Measurements from ENCODE around the gene C1QTNF1.

Gene C1QTNF1

DNA sequence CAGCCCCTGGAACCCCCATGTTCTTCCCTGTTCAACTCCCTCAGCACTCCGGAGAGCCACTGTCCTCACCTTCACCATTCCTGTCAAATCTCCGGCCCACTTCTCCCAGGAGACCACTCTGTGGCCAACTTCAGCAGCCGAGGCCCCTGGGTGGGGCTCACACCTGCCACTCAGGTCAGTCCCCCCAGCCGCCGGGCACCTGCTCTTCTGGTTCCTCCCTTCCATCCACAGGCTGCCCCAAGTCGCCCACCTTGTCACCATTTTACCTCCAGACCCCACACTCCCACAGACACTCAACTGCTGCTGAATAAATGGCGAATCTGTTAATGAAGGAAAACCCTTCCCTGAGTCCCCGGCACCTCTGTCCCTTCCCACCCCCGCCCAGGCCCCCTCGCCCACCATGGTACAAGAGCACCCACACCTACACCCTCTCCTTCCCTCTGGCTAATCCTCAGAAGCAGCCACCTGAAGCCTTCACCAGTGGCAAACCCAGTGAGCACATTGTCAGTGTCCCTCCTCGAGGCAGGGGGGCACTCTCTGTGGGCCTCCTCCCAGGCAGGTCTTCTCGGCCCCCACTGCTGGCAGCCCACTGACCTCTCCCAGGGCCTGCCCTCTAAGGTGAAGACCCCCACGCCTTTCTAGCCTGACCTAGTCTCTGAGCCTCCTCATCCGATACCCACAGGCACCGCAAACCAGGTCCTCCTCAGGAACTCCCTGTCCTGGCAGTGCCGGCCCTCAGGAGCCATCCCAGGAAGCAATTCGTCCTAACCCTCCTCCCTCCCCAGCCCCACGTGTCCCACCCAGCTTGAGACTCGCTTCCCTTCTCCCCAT is 22.6 kb upstream of the C1QTNF1 start:
- no peak for DNase-seq
- Histone ChIP-seq H3K9me3 (ENCODE audit: insufficient read depth, low read depth, low read length) (no peaks in the 10 kb centered on the region), H3K4me1 (ENCODE audit: control insufficient read depth in 1 of 2, insufficient read depth in 2 of 2, low read length in 2 of 2) (peaks cover 6 to 12% of the 10 kb centered on the region in 2 experiments), H3K14ac (ENCODE audit: low read length) (no peak overlapping the region), H3K36me3 (ENCODE audit: control insufficient read depth in 1 of 2, insufficient read depth in 2 of 2, low read length in 2 of 2) (peaks cover 39 to 51% of the 10 kb centered on the region in 2 experiments), H3K79me1 (ENCODE audit: low read length) (no peaks in the 10 kb centered on the region), H3K4me2 (ENCODE audit: low read length) (no peak overlapping the region), H2BK12ac (ENCODE audit: low read length) (no peak overlapping the region), H3K9ac (ENCODE audit: low read length) (no peak overlapping the region), H2AK5ac (ENCODE audit: low read length) (no peak overlapping the region), H3K18ac (ENCODE audit: low read length) (peak overlapping the region; percentile 60), H4K91ac (ENCODE audit: low read depth, low read length) (no peak overlapping the region), H3K4ac (ENCODE audit: low read depth, low read length) (no peak overlapping the region), H3K4me3 (ENCODE audit: low read depth, low read length) (no peak overlapping the region), H2AFZ (ENCODE audit: insufficient read depth, low read length, poor library complexity) (no peak overlapping the region), H3K23ac (ENCODE audit: low read length) (no peak overlapping the region), H4K12ac (ENCODE audit: low read depth, low read length) (no peak overlapping the region), H3K79me2 (ENCODE audit: control insufficient read depth, insufficient read depth, low read length, poor library complexity) (no peaks in the 10 kb centered on the region), H2BK5ac (ENCODE audit: low read depth, low read length, poor library complexity) (no peak overlapping the region), H2BK120ac (ENCODE audit: insufficient read depth, low read length, poor library complexity) (no peak overlapping the region), H3K27ac (ENCODE audit: low read depth, low read length) (no peak overlapping the region), H3K27me3 (ENCODE audit: insufficient read depth, low read length) (no peaks in the 10 kb centered on the region), H4K8ac (ENCODE audit: low read depth, low read length) (no peak overlapping the region)
- no CpG with 5 or more reads among the region's 19 CpGs for WGBS (ENCODE audit: extremely low coverage, insufficient coverage, insufficient read length)

GRCh38 chr17:79002291-79002690 is 21.7 kb upstream of the C1QTNF1 start:
- Histone ChIP-seq H3K79me1 (ENCODE audit: low read length) (no peaks in the 10 kb centered on the region), H3K4ac (ENCODE audit: low read depth, low read length) (peak overlapping the region; percentile 3), H2AFZ (ENCODE audit: insufficient read depth, low read length, poor library complexity) (no peak overlapping the region), H3K4me1 (ENCODE audit: control insufficient read depth in 1 of 2, insufficient read depth in 2 of 2, low read length in 2 of 2) (peaks cover 6 to 13% of the 10 kb centered on the region in 2 experiments), H4K8ac (ENCODE audit: low read depth, low read length) (no peak overlapping the region), H3K4me2 (ENCODE audit: low read length) (no peak overlapping the region), H2BK12ac (ENCODE audit: low read length) (no peak overlapping the region), H3K27ac (ENCODE audit: low read depth, low read length) (no peak overlapping the region), H3K23ac (ENCODE audit: low read length) (no peak overlapping the region), H2BK5ac (ENCODE audit: low read depth, low read length, poor library complexity) (no peak overlapping the region), H3K14ac (ENCODE audit: low read length) (no peak overlapping the region), H3K4me3 (ENCODE audit: low read depth, low read length) (no peak overlapping the region), H4K91ac (ENCODE audit: low read depth, low read length) (no peak overlapping the region), H4K12ac (ENCODE audit: low read depth, low read length) (no peak overlapping the region), H3K18ac (ENCODE audit: low read length) (no peak overlapping the region), H3K9ac (ENCODE audit: low read length) (no peak overlapping the region), H3K27me3 (ENCODE audit: insufficient read depth, low read length) (no peaks in the 10 kb centered on the region), H3K36me3 (ENCODE audit: control insufficient read depth in 1 of 2, insufficient read depth in 2 of 2, low read length in 2 of 2) (peaks cover 30 to 42% of the 10 kb centered on the region in 2 experiments), H3K79me2 (ENCODE audit: control insufficient read depth, insufficient read depth, low read length, poor library complexity) (no peaks in the 10 kb centered on the region), H2AK5ac (ENCODE audit: low read length) (no peak overlapping the region), H3K9me3 (ENCODE audit: insufficient read depth, low read depth, low read length) (no peaks in the 10 kb centered on the region), H2BK120ac (ENCODE audit: insufficient read depth, low read length, poor library complexity) (no peak overlapping the region)
- no peak for DNase-seq
- no CpG with 5 or more reads among the region's 14 CpGs for WGBS (ENCODE audit: extremely low coverage, insufficient coverage, insufficient read length)

- WGBS (ENCODE audit: extremely low coverage, insufficient coverage, insufficient read length): no CpG with 5 or more reads among the region's 20 CpGs
- Histone ChIP-seq H3K14ac (ENCODE audit: low read length) (no peak overlapping the region), H4K8ac (ENCODE audit: low read depth, low read length) (no peak overlapping the region), H3K79me1 (ENCODE audit: low read length) (no peaks in the 10 kb centered on the region), H3K27me3 (ENCODE audit: insufficient read depth, low read length) (no peaks in the 10 kb centered on the region), H4K12ac (ENCODE audit: low read depth, low read length) (no peak overlapping the region), H3K9me3 (ENCODE audit: insufficient read depth, low read depth, low read length) (no peaks in the 10 kb centered on the region), H3K23ac (ENCODE audit: low read length) (no peak overlapping the region), H4K91ac (ENCODE audit: low read depth, low read length) (no peak overlapping the region), H3K4me3 (ENCODE audit: low read depth, low read length) (no peak overlapping the region), H3K27ac (ENCODE audit: low read depth, low read length) (no peak overlapping the region), H2AFZ (ENCODE audit: insufficient read depth, low read length, poor library complexity) (no peak overlapping the region), H3K79me2 (ENCODE audit: control insufficient read depth, insufficient read depth, low read length, poor library complexity) (peaks cover 2% of the 10 kb centered on the region), H2AK5ac (ENCODE audit: low read length) (no peak overlapping the region), H3K4ac (ENCODE audit: low read depth, low read length) (no peak overlapping the region), H2BK5ac (ENCODE audit: low read depth, low read length, poor library complexity) (no peak overlapping the region), H3K18ac (ENCODE audit: low read length) (no peak overlapping the region), H2BK12ac (ENCODE audit: low read length) (no peak overlapping the region), H3K36me3 (ENCODE audit: control insufficient read depth in 1 of 2, insufficient read depth in 2 of 2, low read length in 2 of 2) (peaks cover 30 to 41% of the 10 kb centered on the region in 2 experiments), H3K9ac (ENCODE audit: low read length) (no peak overlapping the region), H3K4me1 (ENCODE audit: control insufficient read depth in 1 of 2, insufficient read depth in 2 of 2, low read length in 2 of 2) (peaks cover 8 to 14% of the 10 kb centered on the region in 2 experiments), H2BK120ac (ENCODE audit: insufficient read depth, low read length, poor library complexity) (no peak overlapping the region), H3K4me2 (ENCODE audit: low read length) (no peak overlapping the region)
- no peak for DNase-seq
Measured at GRCh38 chr17:79002796-79003593, 21.0 kb upstream of the C1QTNF1 start.

GRCh38 chr17:79003661-79004411 is 20.1 kb upstream of the C1QTNF1 start:
- Histone ChIP-seq H2AFZ (ENCODE audit: insufficient read depth, low read length, poor library complexity) (no peak overlapping the region), H3K79me1 (ENCODE audit: low read length) (no peaks in the 10 kb centered on the region), H4K91ac (ENCODE audit: low read depth, low read length) (no peak overlapping the region), H2AK5ac (ENCODE audit: low read length) (no peak overlapping the region), H3K27ac (ENCODE audit: low read depth, low read length) (no peak overlapping the region), H3K4me2 (ENCODE audit: low read length) (no peak overlapping the region), H3K9ac (ENCODE audit: low read length) (no peak overlapping the region), H3K4me3 (ENCODE audit: low read depth, low read length) (no peak overlapping the region), H2BK12ac (ENCODE audit: low read length) (no peak overlapping the region), H2BK120ac (ENCODE audit: insufficient read depth, low read length, poor library complexity) (no peak overlapping the region), H3K4me1 (ENCODE audit: control insufficient read depth in 1 of 2, insufficient read depth in 2 of 2, low read length in 2 of 2) (peaks cover 12 to 20% of the 10 kb centered on the region in 2 experiments), H3K18ac (ENCODE audit: low read length) (no peak overlapping the region), H2BK5ac (ENCODE audit: low read depth, low read length, poor library complexity) (no peak overlapping the region), H3K23ac (ENCODE audit: low read length) (no peak overlapping the region), H3K14ac (ENCODE audit: low read length) (no peak overlapping the region), H3K9me3 (ENCODE audit: insufficient read depth, low read depth, low read length) (no peaks in the 10 kb centered on the region), H3K79me2 (ENCODE audit: control insufficient read depth, insufficient read depth, low read length, poor library complexity) (peaks cover 6% of the 10 kb centered on the region), H3K27me3 (ENCODE audit: insufficient read depth, low read length) (no peaks in the 10 kb centered on the region), H3K4ac (ENCODE audit: low read depth, low read length) (peak overlapping the region; percentile 80), H4K12ac (ENCODE audit: low read depth, low read length) (no peak overlapping the region), H4K8ac (ENCODE audit: low read depth, low read length) (no peak overlapping the region), H3K36me3 (ENCODE audit: control insufficient read depth in 1 of 2, insufficient read depth in 2 of 2, low read length in 2 of 2) (peaks cover 24 to 35% of the 10 kb centered on the region in 2 experiments)
- no peak for DNase-seq
- WGBS (ENCODE audit: extremely low coverage, insufficient coverage, insufficient read length): 92% methylated on average over 1 of the region's 3 CpGs

Measured in trophoblast cell (in vitro differentiated cells and primary cell).